PFSK-1 (cell line): ENCODE results near the gene LAMB2.

Source experiments
- FOXP2 ChIP-seq: optimal IDR thresholded peaks from 2 replicates; pipeline ENCODE3; 2011; ENCODE audit warnings: borderline replicate concordance, control low read depth, inconsistent platforms; ENCODE audit not compliant: insufficient read depth; ENCODE audit errors: extremely low read length, extremely low read depth
- POLR2AphosphoS5 ChIP-seq: IDR thresholded peaks from 2 replicates; pipeline ENCODE4 v1.6.1; 2012; ENCODE audit warnings: low read depth, mild to moderate bottlenecking, control low read depth, low read length, moderate library complexity
- TAF1 ChIP-seq: IDR thresholded peaks from 2 replicates; pipeline ENCODE4 v1.6.1; 2012; ENCODE audit warnings: low read length, control low read depth, borderline replicate concordance; ENCODE audit not compliant: insufficient read depth
- TF ChIP-seq, protein P1 (sequence below), 2 experiments: IDR thresholded peaks; 2 replicates each; pipeline versions ENCODE4 v1.6.1 to v1.8.0; 2011 to 2012; ENCODE audit warnings: low read depth in 2 of 2, low read length in 2 of 2, control low read depth in 1 of 2, inconsistent platforms in 1 of 2, mild to moderate bottlenecking in 1 of 2, moderate library complexity in 1 of 2; ENCODE audit not compliant: insufficient read depth in 1 of 2

DNA sequence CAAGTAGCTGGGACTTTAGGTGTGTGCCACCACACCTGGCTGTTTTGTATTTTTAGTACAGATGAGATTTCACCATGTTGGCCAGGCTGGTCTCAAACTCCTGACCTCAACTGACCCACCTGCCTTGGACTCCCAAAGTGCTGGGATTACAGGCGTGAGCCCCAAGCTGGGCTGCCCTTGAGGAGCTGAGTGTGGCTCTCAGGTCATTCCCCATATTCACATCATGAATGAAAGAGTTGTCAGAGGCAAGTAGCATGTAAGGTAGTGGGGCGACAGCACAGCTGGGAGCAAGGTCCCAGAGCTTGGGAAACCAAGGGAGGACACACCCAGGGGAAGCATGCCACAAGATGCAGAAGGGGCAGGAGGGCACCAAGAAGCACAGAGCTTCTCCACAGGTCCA lies 28.3 kb upstream of the LAMB2 start:
- TF ChIP-seq FOXP2 (no peak), TAF1 (no peak), POLR2AphosphoS5 (no peak)
- TF ChIP-seq, protein P1, sequence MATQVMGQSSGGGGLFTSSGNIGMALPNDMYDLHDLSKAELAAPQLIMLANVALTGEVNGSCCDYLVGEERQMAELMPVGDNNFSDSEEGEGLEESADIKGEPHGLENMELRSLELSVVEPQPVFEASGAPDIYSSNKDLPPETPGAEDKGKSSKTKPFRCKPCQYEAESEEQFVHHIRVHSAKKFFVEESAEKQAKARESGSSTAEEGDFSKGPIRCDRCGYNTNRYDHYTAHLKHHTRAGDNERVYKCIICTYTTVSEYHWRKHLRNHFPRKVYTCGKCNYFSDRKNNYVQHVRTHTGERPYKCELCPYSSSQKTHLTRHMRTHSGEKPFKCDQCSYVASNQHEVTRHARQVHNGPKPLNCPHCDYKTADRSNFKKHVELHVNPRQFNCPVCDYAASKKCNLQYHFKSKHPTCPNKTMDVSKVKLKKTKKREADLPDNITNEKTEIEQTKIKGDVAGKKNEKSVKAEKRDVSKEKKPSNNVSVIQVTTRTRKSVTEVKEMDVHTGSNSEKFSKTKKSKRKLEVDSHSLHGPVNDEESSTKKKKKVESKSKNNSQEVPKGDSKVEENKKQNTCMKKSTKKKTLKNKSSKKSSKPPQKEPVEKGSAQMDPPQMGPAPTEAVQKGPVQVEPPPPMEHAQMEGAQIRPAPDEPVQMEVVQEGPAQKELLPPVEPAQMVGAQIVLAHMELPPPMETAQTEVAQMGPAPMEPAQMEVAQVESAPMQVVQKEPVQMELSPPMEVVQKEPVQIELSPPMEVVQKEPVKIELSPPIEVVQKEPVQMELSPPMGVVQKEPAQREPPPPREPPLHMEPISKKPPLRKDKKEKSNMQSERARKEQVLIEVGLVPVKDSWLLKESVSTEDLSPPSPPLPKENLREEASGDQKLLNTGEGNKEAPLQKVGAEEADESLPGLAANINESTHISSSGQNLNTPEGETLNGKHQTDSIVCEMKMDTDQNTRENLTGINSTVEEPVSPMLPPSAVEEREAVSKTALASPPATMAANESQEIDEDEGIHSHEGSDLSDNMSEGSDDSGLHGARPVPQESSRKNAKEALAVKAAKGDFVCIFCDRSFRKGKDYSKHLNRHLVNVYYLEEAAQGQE (IDR thresholded peaks at IDR 0.05; ENCODE audit: insufficient read depth in 1 of 2, low read depth in 2 of 2, low read length in 2 of 2) = no peak
